Pancreas (tissue), 10 donors: ENCODE results near the gene RRP8. TPM values are rescaled to one million over a fixed set of nuclear protein-coding genes. Genes with fewer than 3 reads are reported as not detected.

Source experiments
- ATAC-seq, 4 donors: fragments of 200-7000 bp; cut with Tn5 transposase; one replicate each; pipeline versions ENCODE4 v1.8.0 to v1.9.1; 2020; ENCODE audit warnings: mild to moderate bottlenecking in 4 of 4, moderate library complexity in 4 of 4
- DNase-seq, 6 donors: peaks; one replicate each; pipeline ENCODE4 v3.0.0-alpha.2; 2020
- FAIRE-seq: peaks from 2 replicates; lab custom pipeline; 2012; peaks lifted over from hg19 to GRCh38; lab: Jason Lieb, UNC
- H3K27ac ChIP-seq, 4 donors: fragments of 200-600 bp; sonication (generic); 1 replicate in 3 of 4; 2 replicates in 1 of 4; pipeline versions ENCODE4 v1.5.0 to v1.8.0; 2020
- H3K27me3 ChIP-seq, 4 donors: fragments of 200-600 bp; one replicate each; pipeline ENCODE4 v1.8.0; 2021
- H3K36me3 ChIP-seq, 3 donors: fragments of 200-600 bp; sonication (generic) in 1 of 3; one replicate each; pipeline versions ENCODE4 v1.5.0 to v1.8.0; 2020 to 2021
- H3K4me1 ChIP-seq, 3 donors: fragments of 200-600 bp; one replicate each; pipeline ENCODE4 v1.8.0; 2021
- H3K4me3 ChIP-seq, 4 donors: fragments of 200-600 bp; sonication (generic) in 2 of 4; one replicate each; pipeline versions ENCODE4 v1.5.0 to v1.8.0; 2020 to 2021
- H3K9me3 ChIP-seq, 4 donors: fragments of 200-600 bp; one replicate each; pipeline ENCODE4 v1.8.0; 2021
- WGBS, 2 donors: extraction: QIAGEN DNeasy Blood & Tissue Kit; methylation state at CpG; one replicate each; pipeline ENCODE4 v1.1.7; 2013; 5-methylcytosine and 5-hydroxymethylcytosine counted together
- intact Hi-C, 3 donors: fragments of 100-400 bp; cut with DNase I; formaldehyde crosslinking; loops; one replicate each; pipeline versions ENCODE4 v1.11.1 to v1.14.2; 2022
- polyA plus RNA-seq, 2 donors: library from polyadenylated mRNA; stranded (reverse); fragments of 200-250 nt; gene quantifications; one replicate each; pipeline ENCODE4 v1.2.3, GENCODE V29; 2013
- total RNA-seq, 6 donors: library from RNA; stranded (reverse); fragmentation: NEBNext Ultra II Directional in 4 of 6; extraction: Animal tissue kit (Norgen Biotek cat#: 25700) in 4 of 6; gene quantifications; one replicate each; pipeline versions ENCODE4 v1.2.1 to v1.2.4, GENCODE V29; 2021 to 2023
- TF ChIP-seq, protein P1 (sequence below), 4 donors: fragments of 200-600 bp; sonication (generic) in 3 of 4; IDR thresholded peaks; one replicate each; pipeline versions ENCODE4 v1.5.0 to v1.8.0; 2021; ENCODE audit warnings: antibody characterized with exemption in 4 of 4
- donor health status: healthy with polysubstance abuse.
- donor health status: DM: no; HTN: no; CAD: no; lungs with moderate emphysema.
- donor health status: DM: no; HTN: no; CAD: no.
- donor health status: control.
- donor health status: control.
- donor health status: Bipolar disorder and iron deficiency.
- donor health status: DM: yes; HTN: yes; CAD: no.
- donor health status: DM: no; HTN: no; CAD: no.
- donor health status: DM: no; HTN: no; CAD: no.
- donor health status: DM: yes; HTN: yes; CAD: no.

Gene RRP8
- total and polyA plus RNA-seq, 8 donors, result 6.3 to 25.0 (median 10.2) TPM

- intact Hi-C loops, result loop anchor here in 1 of 3 donors (10.0 kb wide), 1 partner anchor 66 kb away; the partner anchor contains the start of gene MRPL17
Measured at GRCh38 chr11:6618117-6619003, 14.9 kb upstream of the RRP8 start.

GRCh38 chr11:6617315-6617781, 13.9 kb upstream of the RRP8 start:
- no peak for FAIRE-seq
- no peak for ATAC-seq
- peak in 1 of 6 donors; percentile 22 for DNase-seq
- intact Hi-C loops, result loop anchor here in 1 of 3 donors (10.0 kb wide), 1 partner anchor 67 kb away; the partner anchor contains the start of gene MRPL17
- TF ChIP-seq, protein P1, sequence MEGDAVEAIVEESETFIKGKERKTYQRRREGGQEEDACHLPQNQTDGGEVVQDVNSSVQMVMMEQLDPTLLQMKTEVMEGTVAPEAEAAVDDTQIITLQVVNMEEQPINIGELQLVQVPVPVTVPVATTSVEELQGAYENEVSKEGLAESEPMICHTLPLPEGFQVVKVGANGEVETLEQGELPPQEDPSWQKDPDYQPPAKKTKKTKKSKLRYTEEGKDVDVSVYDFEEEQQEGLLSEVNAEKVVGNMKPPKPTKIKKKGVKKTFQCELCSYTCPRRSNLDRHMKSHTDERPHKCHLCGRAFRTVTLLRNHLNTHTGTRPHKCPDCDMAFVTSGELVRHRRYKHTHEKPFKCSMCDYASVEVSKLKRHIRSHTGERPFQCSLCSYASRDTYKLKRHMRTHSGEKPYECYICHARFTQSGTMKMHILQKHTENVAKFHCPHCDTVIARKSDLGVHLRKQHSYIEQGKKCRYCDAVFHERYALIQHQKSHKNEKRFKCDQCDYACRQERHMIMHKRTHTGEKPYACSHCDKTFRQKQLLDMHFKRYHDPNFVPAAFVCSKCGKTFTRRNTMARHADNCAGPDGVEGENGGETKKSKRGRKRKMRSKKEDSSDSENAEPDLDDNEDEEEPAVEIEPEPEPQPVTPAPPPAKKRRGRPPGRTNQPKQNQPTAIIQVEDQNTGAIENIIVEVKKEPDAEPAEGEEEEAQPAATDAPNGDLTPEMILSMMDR (IDR thresholded peaks at IDR 0.05), result no peak
- H3K27ac ChIP-seq, result no peak overlapping the region
- no peaks in the 10 kb centered on the region for H3K36me3 ChIP-seq
- no peaks in the 10 kb centered on the region for H3K27me3 ChIP-seq
- H3K9me3 ChIP-seq, result no peaks in the 10 kb centered on the region
- peaks cover 0 to 22% (median 16%) of the 10 kb centered on the region in 3 donors for H3K4me1 ChIP-seq
- 84 to 89% methylated on average over 5 of the region's 5 CpGs for WGBS, 2 donors
- H3K4me3 ChIP-seq, result peak overlapping the region in 1 of 4 donors; percentile 48

More at GRCh38 chr11:6618117-6619003, 14.9 kb upstream of the RRP8 start:
- ATAC-seq (peak in 3 of 4 donors; percentile 3 to 35 (median 13)), FAIRE-seq (no peak), DNase-seq (peak in 3 of 6 donors; percentile 29 to 52 (median 43))
- 19 to 30% methylated on average over 15 of the region's 15 CpGs for WGBS, 2 donors
- Histone ChIP-seq H3K27ac (peak overlapping the region; percentile 47 to 89 (median 59)), H3K9me3 (no peaks in the 10 kb centered on the region), H3K36me3 (no peaks in the 10 kb centered on the region), H3K27me3 (no peaks in the 10 kb centered on the region), H3K4me3 (peak overlapping the region; percentile 48 to 83 (median 65)), H3K4me1 (peaks cover 0 to 17% (median 8%) of the 10 kb centered on the region in 3 donors)
- TF ChIP-seq, protein P1 (IDR thresholded peaks at IDR 0.05), result no peak

DNA sequence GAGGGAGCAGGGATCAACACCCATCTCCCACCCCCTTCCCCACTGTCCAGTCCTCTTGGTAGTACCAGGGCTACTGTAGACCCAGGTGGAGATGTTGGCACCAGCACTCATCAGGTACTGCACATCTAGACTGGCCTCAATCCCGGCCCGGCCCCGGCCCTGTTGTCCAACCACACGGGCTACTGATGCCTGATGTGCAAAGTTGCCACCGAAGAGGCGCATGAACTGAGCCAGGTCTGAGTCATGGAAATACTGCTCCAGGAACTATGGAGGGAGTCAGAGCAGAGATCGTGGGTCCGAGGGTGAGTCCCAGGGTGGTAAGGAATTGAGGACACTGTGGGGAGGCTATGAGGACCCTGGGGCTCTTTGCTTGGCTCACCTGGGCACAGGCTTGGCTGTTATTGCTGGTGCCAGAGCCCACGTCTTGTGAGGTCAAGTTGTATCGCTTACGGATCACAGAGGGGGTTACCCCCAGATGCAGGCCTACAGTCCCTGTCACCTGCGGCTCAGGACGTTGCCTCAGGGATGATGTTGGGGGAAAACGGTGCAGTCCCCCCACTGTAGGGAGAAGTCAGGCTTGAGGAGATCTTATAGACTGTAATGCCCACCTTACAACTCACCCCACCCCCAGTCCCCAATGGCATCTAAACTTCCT, 13.3 kb upstream of the RRP8 start:
- TF ChIP-seq, protein P1 (IDR thresholded peaks at IDR 0.05), result no peak
- ATAC-seq, result no peak
- no peak for FAIRE-seq
- intact Hi-C loops, result loop anchor here in 1 of 3 donors (10.0 kb wide), 1 partner anchor 68 kb away; the partner anchor contains the start of gene MRPL17
- Histone ChIP-seq H3K4me3 (no peak overlapping the region), H3K4me1 (peaks cover 0 to 22% (median 16%) of the 10 kb centered on the region in 3 donors), H3K27me3 (no peaks in the 10 kb centered on the region), H3K36me3 (no peaks in the 10 kb centered on the region), H3K9me3 (no peaks in the 10 kb centered on the region), H3K27ac (no peak overlapping the region)
- 89 to 92% methylated on average over 14 of the region's 14 CpGs for WGBS, 2 donors
- DNase-seq, result peak in 1 of 6 donors; percentile 61

- FAIRE-seq (no peak), DNase-seq (peak in 1 of 6 donors; percentile 43), ATAC-seq (no peak)
- Histone ChIP-seq H3K36me3 (no peaks in the 10 kb centered on the region), H3K9me3 (no peaks in the 10 kb centered on the region), H3K27me3 (no peaks in the 10 kb centered on the region), H3K4me3 (no peak overlapping the region), H3K4me1 (peaks cover 4 to 23% (median 17%) of the 10 kb centered on the region in 3 donors), H3K27ac (no peak overlapping the region)
- 94% methylated on average over 9 of the region's 9 CpGs for WGBS, 2 donors
- intact Hi-C loops, result loop anchor here in 1 of 3 donors (10.0 kb wide), 1 partner anchor 69 kb away; the partner anchor contains the start of gene MRPL17
- TF ChIP-seq, protein P1 (IDR thresholded peaks at IDR 0.05), result no peak
Measured at GRCh38 chr11:6615882-6616585, 12.6 kb upstream of the RRP8 start.
